Esophagus squamous epithelium (tissue), 5 donors: ENCODE measurements around the gene CADM2. TPM values are rescaled to one million over a fixed set of nuclear protein-coding genes. Genes with fewer than 3 reads are reported as not detected.

ENCODE experiments used
- DNase-seq: peaks from one replicate; lab custom pipeline; 2025; lab: John Stamatoyannopoulos, UW
- H3K27ac ChIP-seq, 4 donors: fragments of 200-600 bp; sonication (generic); one replicate each; pipeline ENCODE4 v1.5.1; 2016 to 2019; ENCODE audit warnings: mild to moderate bottlenecking in 1 of 4
- H3K27me3 ChIP-seq, 4 donors: fragments of 200-600 bp; sonication (generic); 1 replicate in 3 of 4; 2 replicates in 1 of 4; pipeline versions ENCODE4 v1.5.1 to v1.6.0; 2017 to 2021; ENCODE audit warnings: antibody characterized with exemption in 1 of 4
- H3K36me3 ChIP-seq, 3 donors: fragments of 200-600 bp; sonication (generic); one replicate each; pipeline ENCODE4 v1.5.1; 2016 to 2019
- H3K4me1 ChIP-seq, 3 donors: fragments of 200-600 bp; sonication (generic); one replicate each; pipeline ENCODE4 v1.5.1; 2017 to 2019
- H3K4me3 ChIP-seq, 4 donors: fragments of 200-600 bp; sonication (generic); 1 replicate in 3 of 4; 2 replicates in 1 of 4; pipeline ENCODE4 v1.5.1; 2016 to 2019; ENCODE audit warnings: mild to moderate bottlenecking in 2 of 4, moderate library complexity in 1 of 4
- H3K9me3 ChIP-seq, 3 donors: fragments of 200-600 bp; sonication (generic); one replicate each; pipeline ENCODE4 v1.5.1; 2016 to 2019
- POLR2A ChIP-seq, 4 donors: fragments of 450-650 bp; IDR thresholded peaks; one replicate each; pipeline ENCODE4 v1.6.1; 2017; ENCODE audit warnings: antibody characterized with exemption in 4 of 4, mild to moderate bottlenecking in 4 of 4, moderate library complexity in 3 of 4
- WGBS, 2 donors: methylation state at CpG; one replicate each; pipeline ENCODE4 v1.1.5; 2018; 5-methylcytosine and 5-hydroxymethylcytosine counted together
- intact Hi-C: fragments of 100-400 bp; cut with DNase I; formaldehyde crosslinking; loops from one replicate; pipeline ENCODE4 v1.15.0; 2022
- total RNA-seq, 4 donors: library from RNA; depleted of rRNA; stranded (reverse); fragments of >200 nt; gene quantifications; one replicate each; pipeline ENCODE4 v1.1.0, GENCODE V29; 2016
- TF ChIP-seq, protein P1 (sequence below), 6 experiments: fragments of 450-650 bp in 4 of 6; fragments of 200-600 bp in 2 of 6; sonication (generic) in 2 of 6; IDR thresholded peaks; one replicate each; pipeline ENCODE4 v1.5.1; 2016 to 2019; ENCODE audit warnings: antibody characterized with exemption in 6 of 6, mild to moderate bottlenecking in 4 of 6, moderate library complexity in 4 of 6
- donor health status: DM: yes; HTN: yes; CAD: no.

The CADM2 gene
- total RNA-seq, 4 donors from 2014 or later: 0.08 to 0.76 (median 0.34) TPM

DNA sequence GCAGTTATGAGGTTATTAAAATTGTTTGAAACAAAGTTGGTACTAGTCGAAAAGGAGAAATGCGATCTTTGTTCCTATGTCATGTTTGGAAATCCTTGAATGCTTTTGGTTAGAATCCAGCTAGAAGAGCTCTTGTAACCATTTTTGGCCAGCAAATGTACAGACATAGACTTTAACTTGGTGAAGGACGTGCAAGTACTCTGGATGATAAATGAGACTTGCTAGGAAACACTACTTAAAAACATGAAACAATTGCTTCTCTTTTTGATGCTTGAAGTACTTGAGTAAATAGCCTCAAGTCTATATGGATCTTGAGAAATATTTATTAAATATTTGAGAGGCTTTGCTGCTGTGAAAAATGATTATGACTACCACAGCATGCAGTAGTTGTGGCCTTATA lies 95.8 kb downstream of the CADM2 start:
- Histone ChIP-seq H3K27me3 (no peaks in the 10 kb centered on the region), H3K36me3 (no peaks in the 10 kb centered on the region), H3K27ac (no peak overlapping the region), H3K9me3 (no peaks in the 10 kb centered on the region), H3K4me1 (no peaks in the 10 kb centered on the region), H3K4me3 (no peak overlapping the region)
- intact Hi-C loops: no loop called here
- TF ChIP-seq POLR2A (IDR thresholded peaks at IDR 0.05): no peak
- TF ChIP-seq, protein P1, sequence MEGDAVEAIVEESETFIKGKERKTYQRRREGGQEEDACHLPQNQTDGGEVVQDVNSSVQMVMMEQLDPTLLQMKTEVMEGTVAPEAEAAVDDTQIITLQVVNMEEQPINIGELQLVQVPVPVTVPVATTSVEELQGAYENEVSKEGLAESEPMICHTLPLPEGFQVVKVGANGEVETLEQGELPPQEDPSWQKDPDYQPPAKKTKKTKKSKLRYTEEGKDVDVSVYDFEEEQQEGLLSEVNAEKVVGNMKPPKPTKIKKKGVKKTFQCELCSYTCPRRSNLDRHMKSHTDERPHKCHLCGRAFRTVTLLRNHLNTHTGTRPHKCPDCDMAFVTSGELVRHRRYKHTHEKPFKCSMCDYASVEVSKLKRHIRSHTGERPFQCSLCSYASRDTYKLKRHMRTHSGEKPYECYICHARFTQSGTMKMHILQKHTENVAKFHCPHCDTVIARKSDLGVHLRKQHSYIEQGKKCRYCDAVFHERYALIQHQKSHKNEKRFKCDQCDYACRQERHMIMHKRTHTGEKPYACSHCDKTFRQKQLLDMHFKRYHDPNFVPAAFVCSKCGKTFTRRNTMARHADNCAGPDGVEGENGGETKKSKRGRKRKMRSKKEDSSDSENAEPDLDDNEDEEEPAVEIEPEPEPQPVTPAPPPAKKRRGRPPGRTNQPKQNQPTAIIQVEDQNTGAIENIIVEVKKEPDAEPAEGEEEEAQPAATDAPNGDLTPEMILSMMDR (IDR thresholded peaks at IDR 0.05): no peak
- no peak for DNase-seq
- 36 to 43% methylated on average over 3 of the region's 3 CpGs for WGBS, 2 donors

DNA sequence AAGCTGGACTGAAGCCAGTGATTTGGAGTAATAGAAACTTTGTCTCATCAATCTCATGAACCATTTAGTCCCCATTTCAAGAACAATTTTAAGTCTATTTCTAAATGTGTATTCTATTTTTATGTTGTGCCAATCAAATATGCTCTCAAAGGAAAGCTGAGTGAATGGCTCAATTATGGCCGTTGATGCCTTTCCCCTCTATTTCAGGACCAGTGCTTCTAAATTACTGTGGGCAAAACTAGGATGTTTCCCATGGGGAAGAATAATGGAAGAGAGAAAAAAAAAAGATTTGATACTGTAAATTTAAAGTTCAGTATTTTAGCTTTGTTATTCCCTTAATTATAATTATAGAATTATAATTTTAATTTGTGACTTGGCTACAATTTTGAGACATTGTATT lies 110.1 kb downstream of the CADM2 start:
- TF ChIP-seq POLR2A (IDR thresholded peaks at IDR 0.05): no peak
- TF ChIP-seq, protein P1 (IDR thresholded peaks at IDR 0.05): no peak
- WGBS, 2 donors: 67 to 76% methylated on average over 1 of the region's 1 CpG
- H3K27me3 ChIP-seq: no peaks in the 10 kb centered on the region

DNA sequence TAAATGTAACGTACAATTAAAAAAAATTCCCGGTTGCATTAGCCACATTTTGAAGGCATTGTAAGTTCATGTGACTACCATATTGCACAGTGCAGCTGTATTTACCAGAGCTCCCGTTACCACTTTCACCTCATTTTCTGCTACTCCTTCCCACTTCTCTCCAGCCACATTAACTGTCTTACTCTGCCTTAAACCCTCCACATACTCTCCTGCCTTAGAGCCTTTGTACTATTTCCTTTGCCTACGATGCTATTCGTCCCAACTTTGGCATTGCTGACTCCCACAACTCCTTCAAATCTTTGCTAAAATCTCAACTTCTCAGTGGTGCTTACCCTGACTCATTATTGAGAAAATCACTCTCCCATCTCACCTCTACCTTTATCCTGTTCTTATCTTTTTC lies 115.2 kb downstream of the CADM2 start:
- H3K27ac ChIP-seq: no peak overlapping the region
- H3K4me3 ChIP-seq: no peak overlapping the region
- 82 to 87% methylated on average over 5 of the region's 5 CpGs for WGBS, 2 donors
- no peaks in the 10 kb centered on the region for H3K27me3 ChIP-seq
- TF ChIP-seq, protein P1 (IDR thresholded peaks at IDR 0.05): no peak
- TF ChIP-seq POLR2A (IDR thresholded peaks at IDR 0.05): no peak
- intact Hi-C loops: no loop called here
- H3K4me1 ChIP-seq: no peaks in the 10 kb centered on the region
- no peaks in the 10 kb centered on the region for H3K36me3 ChIP-seq
- no peaks in the 10 kb centered on the region for H3K9me3 ChIP-seq
- no peak for DNase-seq

More for the DNA sequence above, 110.1 kb downstream of the CADM2 start:
- Histone ChIP-seq H3K4me3 (no peak overlapping the region), H3K36me3 (no peaks in the 10 kb centered on the region), H3K9me3 (no peaks in the 10 kb centered on the region), H3K4me1 (no peaks in the 10 kb centered on the region), H3K27ac (no peak overlapping the region)
- no peak for DNase-seq
- intact Hi-C loops: no loop called here

DNA sequence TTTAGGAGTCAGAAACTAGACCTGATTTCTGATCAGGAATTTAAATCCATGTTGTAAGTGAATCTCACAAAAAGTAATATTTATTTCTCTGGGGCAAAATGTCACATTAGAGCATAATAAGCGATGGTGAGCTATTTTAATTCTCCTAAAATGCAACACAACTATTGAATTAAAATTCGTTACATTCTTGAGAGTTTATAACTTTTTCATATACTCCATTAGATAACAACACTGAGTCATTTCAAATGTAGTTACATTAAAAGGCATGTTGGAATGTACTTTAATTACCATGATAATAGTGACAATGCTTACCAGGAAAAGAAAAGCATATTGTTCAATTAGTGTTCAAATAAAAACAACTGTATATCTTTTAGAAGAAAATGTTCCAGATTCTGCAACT lies 116.9 kb downstream of the CADM2 start:
- Histone ChIP-seq H3K4me1 (no peaks in the 10 kb centered on the region), H3K4me3 (no peak overlapping the region), H3K9me3 (no peaks in the 10 kb centered on the region), H3K36me3 (no peaks in the 10 kb centered on the region), H3K27ac (no peak overlapping the region), H3K27me3 (no peaks in the 10 kb centered on the region)
- intact Hi-C loops: no loop called here
- WGBS, 2 donors: 69 to 71% methylated on average over 2 of the region's 2 CpGs
- TF ChIP-seq POLR2A (IDR thresholded peaks at IDR 0.05): no peak
- TF ChIP-seq, protein P1 (IDR thresholded peaks at IDR 0.05): no peak
- no peak for DNase-seq

DNA sequence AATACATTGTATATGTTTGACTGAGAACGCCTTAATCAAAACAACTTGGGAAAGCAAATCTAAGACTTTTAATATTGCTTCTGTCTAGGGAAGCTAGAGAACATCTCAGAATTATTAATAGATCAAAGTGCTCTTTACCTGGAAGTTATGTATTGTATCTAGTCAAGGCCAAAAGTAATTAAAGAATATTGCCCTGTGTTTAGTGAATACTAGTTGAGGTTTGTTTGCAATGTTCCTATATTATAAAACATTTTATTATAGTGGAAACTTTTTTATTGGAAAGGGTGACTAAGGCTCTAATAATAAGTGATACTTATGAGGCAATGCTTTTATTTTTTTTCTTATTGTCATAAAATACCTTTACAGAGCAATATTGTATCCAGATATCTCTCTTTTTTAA lies 118.2 kb downstream of the CADM2 start:
- Histone ChIP-seq H3K27me3 (no peaks in the 10 kb centered on the region), H3K36me3 (no peaks in the 10 kb centered on the region), H3K27ac (no peak overlapping the region), H3K9me3 (no peaks in the 10 kb centered on the region), H3K4me3 (no peak overlapping the region), H3K4me1 (no peaks in the 10 kb centered on the region)
- 92% methylated on average over 1 of the region's 1 CpG for WGBS, 2 donors
- DNase-seq: no peak
- TF ChIP-seq, protein P1 (IDR thresholded peaks at IDR 0.05): no peak
- intact Hi-C loops: no loop called here
